Parathyroid adenoma (tissue), 2 donors: ENCODE data around the gene FKBP8.

Experiments
- H2AFZ ChIP-seq: fragments of 300-600 bp; sonication (generic); one replicate; pipeline ENCODE4 v1.7.0; 2017; ENCODE audit warnings: antibody characterized with exemption, mild to moderate bottlenecking
- H3K27ac ChIP-seq: fragments of 300-600 bp; sonication (generic); one replicate; pipeline ENCODE4 v1.7.0; 2017
- H3K27me3 ChIP-seq: fragments of 300-600 bp; sonication (generic); one replicate; pipeline ENCODE4 v1.7.0; 2017; ENCODE audit warnings: low read length; ENCODE audit not compliant: control insufficient read depth, insufficient read depth
- H3K36me3 ChIP-seq: fragments of 300-600 bp; sonication (generic); one replicate; pipeline ENCODE4 v1.7.0; 2017; ENCODE audit warnings: low read length; ENCODE audit not compliant: control insufficient read depth, insufficient read depth
- H3K4me1 ChIP-seq: fragments of 300-600 bp; sonication (generic); one replicate; pipeline ENCODE4 v1.7.0; 2017; ENCODE audit warnings: control low read depth
- H3K4me2 ChIP-seq: fragments of 300-600 bp; sonication (generic); one replicate; pipeline ENCODE4 v1.7.0; 2017; ENCODE audit warnings: low read length
- H3K4me3 ChIP-seq: fragments of 300-600 bp; sonication (generic); one replicate; pipeline ENCODE4 v1.7.0; 2017; ENCODE audit warnings: low read depth, low read length
- H3K79me2 ChIP-seq: fragments of 300-600 bp; sonication (generic); one replicate; pipeline ENCODE4 v1.7.0; 2017; ENCODE audit warnings: control low read depth
- H3K9ac ChIP-seq: fragments of 300-600 bp; sonication (generic); one replicate; pipeline ENCODE4 v1.7.0; 2017; ENCODE audit warnings: mild to moderate bottlenecking
- H3K9me3 ChIP-seq: fragments of 300-600 bp; sonication (generic); one replicate; pipeline ENCODE4 v1.7.0; 2017; ENCODE audit warnings: low read length; ENCODE audit not compliant: control insufficient read depth
- TF ChIP-seq, protein P1 (sequence below): fragments of 300-600 bp; sonication (generic); IDR thresholded peaks from one replicate; pipeline ENCODE4 v1.7.0; 2017; ENCODE audit warnings: antibody characterized with exemption, mild to moderate bottlenecking
- donor health status: primary hyperparathyroidism.

The FKBP8 gene

DNA sequence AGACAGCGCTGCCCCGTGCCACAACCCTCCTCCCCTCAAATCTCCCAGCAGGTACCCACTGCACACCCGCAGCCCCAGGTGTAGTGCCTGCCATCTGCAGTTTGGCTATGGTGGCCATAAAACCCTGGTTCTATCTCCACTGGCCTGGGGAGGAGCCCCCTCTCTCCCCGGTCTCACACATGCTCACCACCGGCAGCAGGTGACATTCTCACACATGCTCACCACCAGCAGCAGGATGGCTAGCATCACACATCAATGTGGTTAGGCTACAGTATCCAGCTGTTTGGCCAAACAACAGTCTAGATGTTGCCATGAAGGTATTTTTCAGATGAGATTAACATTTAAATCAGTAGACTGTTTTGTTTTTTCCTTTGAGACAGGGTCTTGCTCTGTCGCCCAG lies 52.6 kb downstream of the FKBP8 start:
- Histone ChIP-seq H3K4me1 (peaks cover 28% of the 10 kb centered on the region), H3K27me3 (no peaks in the 10 kb centered on the region), H2AFZ (no peak overlapping the region), H3K36me3 (no peaks in the 10 kb centered on the region), H3K4me2 (no peak overlapping the region), H3K27ac (no peak overlapping the region), H3K79me2 (peaks cover 84% of the 10 kb centered on the region), H3K9me3 (no peaks in the 10 kb centered on the region), H3K9ac (no peak overlapping the region), H3K4me3 (no peak overlapping the region)
- TF ChIP-seq, protein P1, sequence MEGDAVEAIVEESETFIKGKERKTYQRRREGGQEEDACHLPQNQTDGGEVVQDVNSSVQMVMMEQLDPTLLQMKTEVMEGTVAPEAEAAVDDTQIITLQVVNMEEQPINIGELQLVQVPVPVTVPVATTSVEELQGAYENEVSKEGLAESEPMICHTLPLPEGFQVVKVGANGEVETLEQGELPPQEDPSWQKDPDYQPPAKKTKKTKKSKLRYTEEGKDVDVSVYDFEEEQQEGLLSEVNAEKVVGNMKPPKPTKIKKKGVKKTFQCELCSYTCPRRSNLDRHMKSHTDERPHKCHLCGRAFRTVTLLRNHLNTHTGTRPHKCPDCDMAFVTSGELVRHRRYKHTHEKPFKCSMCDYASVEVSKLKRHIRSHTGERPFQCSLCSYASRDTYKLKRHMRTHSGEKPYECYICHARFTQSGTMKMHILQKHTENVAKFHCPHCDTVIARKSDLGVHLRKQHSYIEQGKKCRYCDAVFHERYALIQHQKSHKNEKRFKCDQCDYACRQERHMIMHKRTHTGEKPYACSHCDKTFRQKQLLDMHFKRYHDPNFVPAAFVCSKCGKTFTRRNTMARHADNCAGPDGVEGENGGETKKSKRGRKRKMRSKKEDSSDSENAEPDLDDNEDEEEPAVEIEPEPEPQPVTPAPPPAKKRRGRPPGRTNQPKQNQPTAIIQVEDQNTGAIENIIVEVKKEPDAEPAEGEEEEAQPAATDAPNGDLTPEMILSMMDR: no peak

DNA sequence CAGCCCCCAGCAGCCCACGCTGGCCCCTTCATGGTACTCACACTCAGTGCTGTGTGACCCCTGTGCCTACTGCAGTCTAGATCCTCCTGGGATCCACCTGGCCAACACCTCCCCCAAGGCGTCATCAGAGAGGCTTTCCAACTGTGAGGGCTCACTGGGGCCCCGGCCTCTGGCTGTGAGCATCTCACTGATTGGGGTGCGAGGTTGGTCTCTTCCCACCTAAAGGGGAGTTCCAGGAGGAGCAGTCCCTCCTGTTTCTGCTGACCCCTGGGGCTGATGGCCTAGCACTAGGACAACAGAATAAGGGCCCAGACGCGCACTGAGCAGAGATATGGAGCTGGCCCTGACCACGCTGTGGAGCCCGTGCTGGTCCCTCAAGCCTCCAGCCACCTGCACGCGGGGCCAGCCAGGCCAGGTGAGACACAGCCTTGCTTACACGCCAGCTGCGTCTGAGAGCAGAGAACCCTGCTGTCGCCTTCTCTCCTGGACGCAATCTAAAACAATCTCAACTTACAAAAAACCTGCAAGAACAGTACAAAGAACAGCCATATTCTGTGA lies 53.7 kb downstream of the FKBP8 start:
- Histone ChIP-seq H2AFZ (no peak overlapping the region), H3K79me2 (peaks cover 84% of the 10 kb centered on the region), H3K36me3 (no peaks in the 10 kb centered on the region), H3K27ac (no peak overlapping the region), H3K9ac (no peak overlapping the region), H3K4me3 (no peak overlapping the region), H3K4me1 (peaks cover 28% of the 10 kb centered on the region), H3K9me3 (no peaks in the 10 kb centered on the region), H3K4me2 (no peak overlapping the region), H3K27me3 (no peaks in the 10 kb centered on the region)
- TF ChIP-seq, protein P1: no peak

DNA sequence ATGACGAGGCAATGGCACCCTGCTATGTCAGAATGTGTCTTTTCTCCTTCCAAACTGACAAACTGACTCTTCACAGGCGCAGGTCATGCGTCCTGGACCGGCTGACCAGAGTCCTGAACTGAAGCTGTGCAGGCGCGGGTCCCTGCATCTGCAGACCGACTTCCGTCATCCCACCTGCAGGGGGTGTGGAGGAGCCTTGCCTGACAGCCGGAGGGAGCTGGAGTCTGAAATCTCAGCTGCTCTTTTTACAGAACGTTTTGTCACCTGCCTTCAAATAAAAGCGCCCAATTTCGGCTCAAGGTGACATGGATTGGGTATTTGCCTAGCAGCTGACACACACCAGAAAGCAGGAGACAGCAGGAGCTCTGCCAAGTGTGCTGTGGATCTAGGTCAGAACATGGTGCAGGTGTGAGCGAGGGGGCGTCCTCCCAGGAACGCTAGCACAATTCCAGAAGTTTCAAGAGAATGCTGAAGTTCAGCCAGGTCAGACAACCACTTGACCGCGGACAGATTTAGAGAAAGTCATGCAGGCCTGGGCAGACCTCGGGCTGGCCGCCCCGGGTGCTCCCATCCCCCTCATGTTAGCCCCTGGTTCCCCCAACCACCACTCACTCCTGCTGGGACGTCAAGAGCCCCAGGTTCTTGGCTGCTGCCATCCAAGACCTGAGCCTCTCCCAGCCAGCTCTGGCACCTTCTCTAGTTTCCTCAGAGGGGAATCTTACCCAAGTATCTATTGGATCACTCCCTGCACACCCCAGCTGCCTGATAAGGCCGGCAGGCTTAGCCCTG lies 54.3 kb downstream of the FKBP8 start:
- H3K27ac ChIP-seq: no peak overlapping the region
- TF ChIP-seq, protein P1: peak; percentile 56
- no peak overlapping the region for H3K4me2 ChIP-seq
- no peak overlapping the region for H2AFZ ChIP-seq
- H3K9me3 ChIP-seq: no peaks in the 10 kb centered on the region
- no peak overlapping the region for H3K9ac ChIP-seq
- no peaks in the 10 kb centered on the region for H3K27me3 ChIP-seq
- peaks cover 86% of the 10 kb centered on the region for H3K79me2 ChIP-seq
- no peak overlapping the region for H3K4me3 ChIP-seq
- H3K36me3 ChIP-seq: no peaks in the 10 kb centered on the region
- H3K4me1 ChIP-seq: peaks cover 28% of the 10 kb centered on the region

GRCh38 chr19:18488403-18488723 lies 55.0 kb downstream of the FKBP8 start:
- no peaks in the 10 kb centered on the region for H3K27me3 ChIP-seq
- peaks cover 28% of the 10 kb centered on the region for H3K4me1 ChIP-seq
- no peak overlapping the region for H3K4me3 ChIP-seq
- H3K79me2 ChIP-seq: peaks cover 86% of the 10 kb centered on the region
- H3K27ac ChIP-seq: no peak overlapping the region
- TF ChIP-seq, protein P1: peak; percentile 19
- no peak overlapping the region for H3K4me2 ChIP-seq
- no peaks in the 10 kb centered on the region for H3K9me3 ChIP-seq
- no peak overlapping the region for H3K9ac ChIP-seq
- no peak overlapping the region for H2AFZ ChIP-seq
- no peaks in the 10 kb centered on the region for H3K36me3 ChIP-seq
